PC-9 (cell line): Measurements from ENCODE around the gene MPV17. TPM values are rescaled to one million over a fixed set of nuclear protein-coding genes. Genes with fewer than 3 reads are reported as not detected.

Experiments
- BruUV-seq: library from RNA; stranded (reverse); fragments of 400-500 nt; replicated peaks from 2 replicates; lab custom pipeline; 2021; lab: Mats Ljungman, UMichigan
- CTCF ChIA-PET: fragments of 300-600 bp; sonication (Branson Sonifier 250); formaldehyde crosslinking; loops from one replicate; lab custom pipeline; 2022; ENCODE audit warnings: antibody characterized with exemption; lab: Charles Lee
- POLR2A ChIA-PET: fragments of 300-600 bp; sonication (Branson Sonifier 250); formaldehyde crosslinking; loops from one replicate; lab custom pipeline; 2022; ENCODE audit warnings: antibody characterized with exemption; ENCODE audit not compliant: unreplicated experiment; lab: Charles Lee
- DNase-seq, 2 experiments: peaks; one replicate each; pipeline versions ENCODE4 v3.0.0 to v3.0.0-alpha.2; 2015 to 2022; ENCODE audit warnings: mixed read lengths in 1 of 2
- H2AFZ ChIP-seq: fragments of 200-600 bp; sonication (generic); 2 replicates; pipeline ENCODE4 v1.8.1; 2017; ENCODE audit warnings: antibody characterized with exemption
- H3F3A ChIP-seq: fragments of 200-600 bp; sonication (generic); 2 replicates; pipeline ENCODE4 v1.8.1; 2017; ENCODE audit warnings: antibody characterized with exemption, mild to moderate bottlenecking, low read depth; ENCODE audit not compliant: insufficient read depth
- H3K27ac ChIP-seq: fragments of 200-600 bp; sonication (generic); 2 replicates; pipeline ENCODE4 v1.6.1; 2016; ENCODE audit warnings: mixed run types
- H3K27me3 ChIP-seq: fragments of 200-600 bp; sonication (generic); 2 replicates; pipeline ENCODE4 v1.6.1; 2016; ENCODE audit warnings: low read depth, mixed run types; ENCODE audit not compliant: insufficient read depth
- H3K36me3 ChIP-seq: fragments of 200-600 bp; sonication (generic); 2 replicates; pipeline ENCODE4 v1.6.1; 2016; ENCODE audit warnings: low read depth, mixed run types
- H3K4me1 ChIP-seq: fragments of 200-600 bp; sonication (generic); replicated peaks from 2 replicates; pipeline ENCODE4 v1.6.1; 2016; ENCODE audit warnings: mixed run types; ENCODE audit not compliant: insufficient read depth
- H3K4me2 ChIP-seq: fragments of 200-600 bp; sonication (generic); 2 replicates; pipeline ENCODE4 v1.6.1; 2017; ENCODE audit warnings: mixed run types
- H3K4me3 ChIP-seq: fragments of 200-600 bp; sonication (generic); 2 replicates; pipeline ENCODE4 v1.6.1; 2016; ENCODE audit warnings: mixed run types
- H3K79me2 ChIP-seq: fragments of 200-600 bp; sonication (generic); 2 replicates; pipeline ENCODE4 v1.6.1; 2017; ENCODE audit warnings: low read depth, mixed run types
- H3K9me2 ChIP-seq: fragments of 200-600 bp; sonication (generic); 2 replicates; pipeline ENCODE4 v1.8.1; 2017; ENCODE audit warnings: mild to moderate bottlenecking; ENCODE audit not compliant: insufficient read depth
- H3K9me3 ChIP-seq: fragments of 200-600 bp; sonication (generic); 2 replicates; pipeline ENCODE4 v1.8.1; 2016; ENCODE audit warnings: low read depth; ENCODE audit not compliant: insufficient read depth
- H4K20me1 ChIP-seq: fragments of 200-600 bp; sonication (generic); 2 replicates; pipeline ENCODE4 v1.8.1; 2017; ENCODE audit not compliant: insufficient read depth
- CTCF ChIP-seq: fragments of 200-600 bp; sonication (generic); conservative IDR thresholded peaks from 2 replicates; pipeline ENCODE4 v1.6.1; 2017; ENCODE audit warnings: mixed run types, antibody characterized with exemption, mild to moderate bottlenecking, moderate library complexity
- EZH2 ChIP-seq: fragments of 200-600 bp; sonication (generic); IDR thresholded peaks from 2 replicates; pipeline ENCODE4 v1.8.0; 2017; ENCODE audit warnings: antibody characterized with exemption, low read depth
- intact Hi-C: fragments of 100-400 bp; cut with micrococcal nuclease; formaldehyde crosslinking; loops from one replicate; pipeline ENCODE4 v1.10.0; 2022; ENCODE audit not compliant: unreplicated experiment
- total RNA-seq: library from RNA; stranded (reverse); gene quantifications from 2 replicates; pipeline ENCODE4 v1.2.3, GENCODE V29; 2021

The MPV17 gene
- total RNA-seq, 1 experiment from 2014 or later, result 47.5 TPM

DNA sequence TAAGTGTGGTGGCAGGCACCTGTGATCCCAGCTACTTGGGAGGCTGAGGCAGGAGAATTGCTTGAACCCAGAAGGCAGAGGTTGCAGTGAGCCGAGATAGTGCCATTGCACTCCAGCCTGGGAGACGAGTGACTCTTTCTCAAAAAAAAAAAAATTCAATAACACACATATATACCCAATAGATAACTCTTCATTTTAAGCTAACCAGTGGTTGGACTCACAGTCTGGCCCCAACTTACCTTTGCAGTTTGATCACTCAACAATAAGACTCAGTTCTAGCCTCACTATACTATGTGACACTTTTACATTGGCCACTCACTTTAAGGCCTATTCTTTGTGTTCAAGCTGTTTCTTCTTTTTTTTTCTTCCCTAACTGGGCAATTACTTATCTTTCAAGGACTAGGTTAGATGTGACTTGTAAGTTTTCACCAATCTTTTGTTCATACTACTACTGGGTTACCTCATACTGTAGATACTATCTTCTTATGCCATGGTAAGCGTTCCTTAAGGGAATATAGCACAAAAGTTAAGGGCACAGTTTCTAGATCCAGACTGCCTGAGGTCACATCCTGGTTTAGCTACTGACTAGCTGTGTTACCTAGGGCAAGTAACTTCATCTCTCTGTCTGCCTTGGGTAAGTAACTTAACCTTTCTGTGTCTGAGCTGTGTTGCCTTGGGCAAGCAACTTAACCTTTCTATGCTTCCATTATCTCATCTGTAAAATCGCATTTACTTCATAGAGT lies 40.0 kb upstream of the MPV17 start:
- H3K4me2 ChIP-seq, result no peak overlapping the region
- no peaks in the 10 kb centered on the region for H3K9me2 ChIP-seq
- ChIA-PET CTCF (no interaction called here), POLR2A (interaction anchor here (0.5 to 0.6 kb wide), 2 partner anchors 12 to 162 kb away, joined by 7 to 31 read pairs; no protein-coding TSS in a partner anchor)
- H3K4me3 ChIP-seq, result no peak overlapping the region
- no peak overlapping the region for H2AFZ ChIP-seq
- H4K20me1 ChIP-seq, result no peaks in the 10 kb centered on the region
- H3K27me3 ChIP-seq, result no peaks in the 10 kb centered on the region
- H3K27ac ChIP-seq, result no peak overlapping the region
- H3K9me3 ChIP-seq, result no peaks in the 10 kb centered on the region
- H3K4me1 ChIP-seq, result peaks cover 7% of the 10 kb centered on the region
- TF ChIP-seq CTCF (no peak), EZH2 (no peak)
- no TSS peak for BruUV-seq
- H3K79me2 ChIP-seq, result peaks cover 8% of the 10 kb centered on the region
- peaks cover 27% of the 10 kb centered on the region for H3K36me3 ChIP-seq
- DNase-seq, result no peak
- H3F3A ChIP-seq, result peaks cover 46% of the 10 kb centered on the region
- intact Hi-C loops, result no loop called here

DNA sequence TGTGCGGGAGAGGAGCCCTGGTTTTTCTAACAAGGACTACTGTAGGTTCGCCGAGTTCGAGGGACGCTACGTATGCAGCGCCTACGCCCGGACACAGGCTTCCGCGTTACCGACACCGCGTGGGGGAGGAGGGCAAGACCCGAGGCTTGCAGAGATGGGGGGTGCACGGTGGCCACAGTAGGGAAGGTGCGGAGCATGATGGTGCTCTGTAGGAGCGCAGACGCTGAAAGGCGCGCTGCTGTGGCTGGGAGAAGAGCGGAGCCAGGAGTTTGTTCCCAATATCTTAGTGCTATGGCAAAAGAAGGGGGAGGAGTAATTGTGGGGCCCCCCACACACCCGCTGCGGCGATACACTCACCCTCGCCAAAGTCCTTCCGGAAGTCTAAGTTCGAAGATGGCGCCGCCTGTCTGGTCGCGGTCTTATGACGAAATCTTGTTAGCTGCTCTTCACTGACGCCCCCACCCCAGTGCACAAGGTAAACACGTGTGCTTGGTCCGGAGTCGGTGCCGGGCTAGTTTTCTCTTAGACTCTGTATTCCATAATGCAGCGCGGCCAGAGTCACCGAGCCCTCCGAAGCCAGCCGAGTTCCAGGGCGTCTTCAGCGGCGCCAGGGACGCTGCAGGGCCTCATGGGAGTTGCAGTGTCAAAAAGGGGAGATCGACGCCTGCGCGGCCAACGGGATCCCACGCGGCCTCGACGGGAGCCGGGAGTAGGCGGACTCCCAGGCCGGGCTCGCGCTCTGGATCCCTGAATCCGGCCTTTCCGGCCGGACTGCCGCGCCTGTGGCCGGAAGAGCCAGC lies 33.7 kb upstream of the MPV17 start, which contains the start of gene GTF3C2:
GTF3C2 (minus strand) TSS at position 383 of the 800 bp plus-strand sequence. CDS start 13,210 bp downstream, outside the sequence.
- H3K4me1 ChIP-seq, result peaks cover 31% of the 10 kb centered on the region
- H3K27me3 ChIP-seq, result no peaks in the 10 kb centered on the region
- H3K79me2 ChIP-seq, result peaks cover 64% of the 10 kb centered on the region
- intact Hi-C loops, result loop anchor here (1.0 to 2.0 kb wide), 2 partner anchors 14 to 34 kb away; partner anchors contain the start of genes EIF2B4, MPV17 and SNX17
- H3K4me3 ChIP-seq, result peak within 1 kb of the TSS; percentile 69
- H3K9me3 ChIP-seq, result no peaks in the 10 kb centered on the region
- DNase-seq, result peak; percentile 91 to 95
- no peak for TF ChIP-seq CTCF
- TF ChIP-seq EZH2, result no peak
- peak within 1 kb of the TSS; percentile 99 for H3K4me2 ChIP-seq
- no peaks in the 10 kb centered on the region for H3K36me3 ChIP-seq
- CTCF ChIA-PET, result interaction anchor here (0.6 to 1.2 kb wide), 2 partner anchors 13 to 110 kb away, joined by 5 to 10 read pairs; no protein-coding TSS in a partner anchor
- H4K20me1 ChIP-seq, result peaks cover 8% of the 10 kb centered on the region
- peaks cover 37% of the 10 kb centered on the region for H3F3A ChIP-seq
- H2AFZ ChIP-seq, result peak within 1 kb of the TSS; percentile 92
- no peaks in the 10 kb centered on the region for H3K9me2 ChIP-seq
- POLR2A ChIA-PET, result interaction anchor here (0.5 to 0.6 kb wide), 2 partner anchors 13 to 144 kb away, joined by 3 read pairs; partner anchors contain the start of gene SLC5A6
- no TSS peak for BruUV-seq
- peak within 1 kb of the TSS; percentile 90 for H3K27ac ChIP-seq

- Histone ChIP-seq H3K9me3 (no peaks in the 10 kb centered on the region), H3F3A (peaks cover 37% of the 10 kb centered on the region), H3K27me3 (no peaks in the 10 kb centered on the region), H3K4me1 (peaks cover 31% of the 10 kb centered on the region), H3K4me3 (peak overlapping the region; percentile 69), H2AFZ (peak overlapping the region; percentile 92), H3K27ac (peak overlapping the region; percentile 90), H3K9me2 (no peaks in the 10 kb centered on the region), H3K4me2 (peak overlapping the region; percentile 99), H4K20me1 (peaks cover 13% of the 10 kb centered on the region), H3K36me3 (no peaks in the 10 kb centered on the region), H3K79me2 (peaks cover 69% of the 10 kb centered on the region)
- TF ChIP-seq EZH2 (no peak), CTCF (no peak)
- ChIA-PET CTCF (no interaction called here), POLR2A (no interaction called here)
- DNase-seq, result peak; percentile 63 to 75
- TSS peak; percentile 68 for BruUV-seq
- intact Hi-C loops, result loop anchor here (1.0 to 2.0 kb wide), 2 partner anchors 14 to 33 kb away; partner anchors contain the start of genes EIF2B4, MPV17 and SNX17
Measured at GRCh38 chr2:27356056-27356381, 33.1 kb upstream of the MPV17 start.
